Measurements from ENCODE around the gene SLC41A3. TPM values are rescaled to one million over a fixed set of nuclear protein-coding genes. Genes with fewer than 3 reads are reported as not detected.

SLC41A3 gene
- total RNA-seq, 1 donor from 2014 or later, result 62.9 TPM

- Histone ChIP-seq H3K9me3 (no peaks in the 10 kb centered on the region), H3K27me3 (no peaks in the 10 kb centered on the region), H3K27ac (no peak overlapping the region), H3K4me1 (no peaks in the 10 kb centered on the region), H3K36me3 (no peaks in the 10 kb centered on the region), H3K4me3 (no peak overlapping the region)
- TF ChIP-seq POLR2A (IDR thresholded peaks at IDR 0.05), result no peak
- TF ChIP-seq CTCF (IDR thresholded peaks at IDR 0.05), result no peak
- TF ChIP-seq POLR2AphosphoS5 (IDR thresholded peaks at IDR 0.05; ENCODE audit: insufficient read depth in 1 of 2, low read depth in 1 of 2), result no peak
- intact Hi-C loops (cut with DNase I), result no loop called here
- peak in 1 of 2 donors; percentile 47 for DNase-seq (ENCODE audit: extremely low spot score in 2 of 2)
Observed at GRCh38 chr3:126111566-126112475, 27.9 kb upstream of the SLC41A3 start.

GRCh38 chr3:126111126-126111551 is 27.2 kb upstream of the SLC41A3 start:
- H3K27me3 ChIP-seq, result no peaks in the 10 kb centered on the region
- intact Hi-C loops (cut with DNase I), result no loop called here
- no peaks in the 10 kb centered on the region for H3K36me3 ChIP-seq
- DNase-seq (ENCODE audit: extremely low spot score in 2 of 2), result peak in 1 of 2 donors; percentile 49
- H3K9me3 ChIP-seq, result no peaks in the 10 kb centered on the region
- no peak overlapping the region for H3K27ac ChIP-seq
- no peak overlapping the region for H3K4me3 ChIP-seq
- no peak for TF ChIP-seq CTCF (IDR thresholded peaks at IDR 0.05)
- TF ChIP-seq POLR2AphosphoS5 (IDR thresholded peaks at IDR 0.05; ENCODE audit: insufficient read depth in 1 of 2, low read depth in 1 of 2), result no peak
- TF ChIP-seq POLR2A (IDR thresholded peaks at IDR 0.05), result no peak
- no peaks in the 10 kb centered on the region for H3K4me1 ChIP-seq

- no peaks in the 10 kb centered on the region for H3K27me3 ChIP-seq
- H3K27ac ChIP-seq, result no peak overlapping the region
- intact Hi-C loops (cut with DNase I), result no loop called here
- H3K4me3 ChIP-seq, result no peak overlapping the region
- no peaks in the 10 kb centered on the region for H3K9me3 ChIP-seq
- H3K36me3 ChIP-seq, result no peaks in the 10 kb centered on the region
- TF ChIP-seq POLR2A (IDR thresholded peaks at IDR 0.05) (no peak), CTCF (IDR thresholded peaks at IDR 0.05) (no peak), POLR2AphosphoS5 (IDR thresholded peaks at IDR 0.05; ENCODE audit: insufficient read depth in 1 of 2, low read depth in 1 of 2) (no peak)
- peak in 1 of 2 donors; percentile 58 for DNase-seq (ENCODE audit: extremely low spot score in 2 of 2)
- H3K4me1 ChIP-seq, result no peaks in the 10 kb centered on the region
Observed at GRCh38 chr3:126110431-126111125, 26.7 kb upstream of the SLC41A3 start.

- Histone ChIP-seq H3K4me1 (no peaks in the 10 kb centered on the region), H3K27me3 (no peaks in the 10 kb centered on the region), H3K36me3 (no peaks in the 10 kb centered on the region), H3K4me3 (no peak overlapping the region), H3K27ac (no peak overlapping the region), H3K9me3 (no peaks in the 10 kb centered on the region)
- intact Hi-C loops (cut with DNase I), result no loop called here
- peak in 1 of 2 donors; percentile 49 for DNase-seq (ENCODE audit: extremely low spot score in 2 of 2)
- no peak for TF ChIP-seq CTCF (IDR thresholded peaks at IDR 0.05)
- TF ChIP-seq POLR2AphosphoS5 (IDR thresholded peaks at IDR 0.05; ENCODE audit: insufficient read depth in 1 of 2, low read depth in 1 of 2), result no peak
- TF ChIP-seq POLR2A (IDR thresholded peaks at IDR 0.05), result no peak
Observed at GRCh38 chr3:126109880-126110235, 25.9 kb upstream of the SLC41A3 start.
